ENCODE data around the gene MRPL39. TPM values are rescaled to one million over a fixed set of nuclear protein-coding genes. Genes with fewer than 3 reads are reported as not detected.

Gene MRPL39
- 10 to 100 TPM; 14.4 to 24.7 (median 20.0) TPM for total RNA-seq
- 10 to 100 TPM; 22.2 to 34.3 (median 28.5) TPM for polyA plus RNA-seq
- long read RNA-seq, donor 1, partial matches to known transcripts, result 0 of 4 reads
- long read RNA-seq, donor 1, other reads (novel, unspliced or antisense), result 0 of 4 reads
- long read RNA-seq, donor 2, transcript MRPL39-202 (10 exons, 1,110 nt), result major isoform, 8 of 8 reads
- long read RNA-seq, donor 2, partial matches to known transcripts, result 0 of 8 reads
- long read RNA-seq, donor 2, other reads (novel, unspliced or antisense), result 0 of 8 reads

DNA sequence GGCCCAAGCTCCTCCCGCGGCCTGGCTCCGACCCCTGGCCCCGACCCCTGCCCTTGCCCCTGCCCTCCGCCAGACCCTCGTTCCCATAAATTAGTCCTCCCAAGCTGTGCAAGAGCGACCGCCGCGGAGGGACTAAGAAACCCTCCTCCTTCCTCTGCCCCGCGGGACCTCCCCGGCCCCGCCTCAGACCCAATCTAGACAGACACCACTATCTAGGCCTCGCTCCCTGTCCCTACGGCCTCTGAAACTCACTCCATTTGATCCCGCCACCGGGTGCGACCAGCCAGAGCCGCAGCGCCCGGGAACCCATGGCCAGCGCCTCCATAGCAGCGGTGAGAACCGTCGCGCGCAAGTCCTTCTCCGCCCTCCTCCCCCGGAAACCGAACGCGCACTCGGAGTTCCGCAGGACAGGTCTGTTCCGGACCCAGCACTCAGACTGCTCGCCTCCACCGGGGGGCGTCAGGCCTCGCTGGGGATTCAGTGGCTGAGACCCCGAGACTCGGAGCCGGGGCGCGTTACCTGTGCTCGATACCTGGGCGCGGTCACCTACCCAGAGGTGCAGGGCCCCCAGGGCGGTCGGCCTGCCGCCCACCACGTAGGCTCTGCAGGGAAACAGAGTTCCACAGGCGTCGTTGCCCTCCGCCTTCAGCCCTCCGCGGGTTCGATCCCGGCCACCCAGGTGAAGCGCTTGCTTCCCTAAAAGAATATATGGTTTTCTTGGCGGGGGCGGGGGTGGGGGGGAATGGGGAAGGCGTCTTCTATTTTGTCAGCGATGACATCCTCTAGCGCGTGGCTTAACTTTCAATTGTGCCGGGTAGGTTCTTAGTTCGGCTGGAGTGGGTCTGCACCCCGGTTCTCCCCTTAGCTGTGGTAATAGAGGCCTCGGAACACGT is at the start of gene MRPL39:
Gene MRPL39, minus strand, starts transcription at position 331 of the 893 bp plus-strand sequence. Its CDS starts 6 bp downstream, at position 325.
- peaks cover 25 to 59% (median 41%) of the 10 kb centered on the region in 6 donors for H3K4me1 ChIP-seq
- no peaks in the 10 kb centered on the region for H3K9me3 ChIP-seq
- H3K36me3 ChIP-seq, result peaks cover 0 to 38% (median 18%) of the 10 kb centered on the region in 6 donors
- peak; percentile 97 for DNase-seq
- intact Hi-C loops (cut with DNase I; ENCODE audit: low total_unique reads), result loop anchor here (5.0 kb wide), 1 partner anchor 100 kb away; no protein-coding TSS in a partner anchor
- no peaks in the 10 kb centered on the region for H3K27me3 ChIP-seq (replicated peaks in 1 of 7)
- 0 to 1% (median 1%) methylated on average over 43 to 71 of the region's 71 CpGs for WGBS, 5 donors
- TF ChIP-seq POLR2A (IDR thresholded peaks at IDR 0.05), result no peak
- peak; percentile 75 to 86 (median 83) for TF ChIP-seq POLR2AphosphoS5 (IDR thresholded peaks at IDR 0.05)
- TF ChIP-seq, protein P1, sequence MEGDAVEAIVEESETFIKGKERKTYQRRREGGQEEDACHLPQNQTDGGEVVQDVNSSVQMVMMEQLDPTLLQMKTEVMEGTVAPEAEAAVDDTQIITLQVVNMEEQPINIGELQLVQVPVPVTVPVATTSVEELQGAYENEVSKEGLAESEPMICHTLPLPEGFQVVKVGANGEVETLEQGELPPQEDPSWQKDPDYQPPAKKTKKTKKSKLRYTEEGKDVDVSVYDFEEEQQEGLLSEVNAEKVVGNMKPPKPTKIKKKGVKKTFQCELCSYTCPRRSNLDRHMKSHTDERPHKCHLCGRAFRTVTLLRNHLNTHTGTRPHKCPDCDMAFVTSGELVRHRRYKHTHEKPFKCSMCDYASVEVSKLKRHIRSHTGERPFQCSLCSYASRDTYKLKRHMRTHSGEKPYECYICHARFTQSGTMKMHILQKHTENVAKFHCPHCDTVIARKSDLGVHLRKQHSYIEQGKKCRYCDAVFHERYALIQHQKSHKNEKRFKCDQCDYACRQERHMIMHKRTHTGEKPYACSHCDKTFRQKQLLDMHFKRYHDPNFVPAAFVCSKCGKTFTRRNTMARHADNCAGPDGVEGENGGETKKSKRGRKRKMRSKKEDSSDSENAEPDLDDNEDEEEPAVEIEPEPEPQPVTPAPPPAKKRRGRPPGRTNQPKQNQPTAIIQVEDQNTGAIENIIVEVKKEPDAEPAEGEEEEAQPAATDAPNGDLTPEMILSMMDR (IDR thresholded peaks at IDR 0.05 in 8 of 11, conservative IDR thresholded peaks at IDR 0.05 in 3 of 11), result peak in 10 of 11 experiments; percentile 25 to 62 (median 50)
- H3K27ac ChIP-seq, result peak within 1 kb of the TSS; percentile 73 to 90 (median 87)
- H3K4me3 ChIP-seq, result peak within 1 kb of the TSS; percentile 73 to 90 (median 81)

DNA sequence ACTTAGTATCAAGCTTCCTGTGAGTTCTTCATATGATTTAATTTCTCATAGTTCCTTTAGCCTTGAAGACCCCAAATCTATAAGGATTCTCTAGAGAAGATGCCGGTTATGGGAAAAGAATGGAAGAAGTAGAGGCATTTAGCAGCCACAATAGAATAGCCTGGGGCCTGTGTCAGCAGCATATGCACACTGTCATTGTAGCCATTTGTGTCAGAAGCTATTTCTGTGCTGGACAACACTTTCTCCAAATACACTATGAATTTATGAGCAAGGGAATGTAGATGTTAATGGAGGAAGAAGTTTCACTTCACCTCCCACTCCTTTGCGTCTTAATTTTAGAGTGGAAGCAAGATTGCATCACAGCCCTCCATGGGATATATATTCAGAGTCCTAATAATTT is 49.1 kb upstream of the MRPL39 start:
- Histone ChIP-seq H3K27ac (no peak overlapping the region), H3K4me3 (no peak overlapping the region), H3K4me1 (no peaks in the 10 kb centered on the region), H3K9me3 (peaks cover 0 to 6% (median 0%) of the 10 kb centered on the region in 8 donors), H3K36me3 (no peaks in the 10 kb centered on the region), H3K27me3 (replicated peaks in 1 of 7) (no peaks in the 10 kb centered on the region)
- TF ChIP-seq, protein P1 (IDR thresholded peaks at IDR 0.05 in 8 of 11, conservative IDR thresholded peaks at IDR 0.05 in 3 of 11), result no peak
- TF ChIP-seq POLR2AphosphoS5 (IDR thresholded peaks at IDR 0.05) (no peak), POLR2A (IDR thresholded peaks at IDR 0.05) (no peak)
- DNase-seq, result no peak
- WGBS, 5 donors, result 82 to 94% (median 91%) methylated on average over 2 of the region's 2 CpGs
- intact Hi-C loops (cut with DNase I; ENCODE audit: low total_unique reads), result no loop called here

DNA sequence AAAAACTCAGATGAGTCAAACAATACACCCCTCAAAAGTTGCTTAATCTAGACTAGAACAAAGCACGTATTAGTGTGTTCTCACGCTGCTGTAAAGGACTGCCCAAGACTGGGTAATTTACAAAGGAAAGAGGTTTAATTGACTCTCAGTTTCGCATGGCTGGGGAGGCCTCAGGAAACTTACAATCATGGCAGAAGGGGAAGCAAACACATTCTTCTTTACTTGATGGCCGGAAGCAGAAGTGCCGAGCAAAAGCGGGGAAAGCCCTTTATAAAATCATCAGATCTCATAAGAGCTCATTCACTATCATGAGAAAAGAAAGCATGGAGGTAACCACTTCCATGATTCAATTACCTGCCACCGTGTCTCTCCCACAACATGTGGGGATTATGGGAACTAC is 41.9 kb upstream of the MRPL39 start:
- TF ChIP-seq, protein P1 (IDR thresholded peaks at IDR 0.05 in 8 of 11, conservative IDR thresholded peaks at IDR 0.05 in 3 of 11), result no peak
- no peak for TF ChIP-seq POLR2A (IDR thresholded peaks at IDR 0.05)
- TF ChIP-seq POLR2AphosphoS5 (IDR thresholded peaks at IDR 0.05), result no peak
- 59 to 84% (median 64%) methylated on average over 7 of the region's 7 CpGs for WGBS, 5 donors
- Histone ChIP-seq H3K27me3 (replicated peaks in 1 of 7) (no peaks in the 10 kb centered on the region), H3K4me3 (no peak overlapping the region), H3K27ac (no peak overlapping the region), H3K9me3 (no peaks in the 10 kb centered on the region), H3K4me1 (peaks cover 0 to 17% (median 0%) of the 10 kb centered on the region in 6 donors), H3K36me3 (no peaks in the 10 kb centered on the region)
- intact Hi-C loops (cut with DNase I; ENCODE audit: low total_unique reads), result no loop called here
- no peak for DNase-seq
